ENCODE data around the gene NLRC5. TPM values are rescaled to one million over a fixed set of nuclear protein-coding genes. Genes with fewer than 3 reads are reported as not detected.
A peak's percentile ranks its signal among the peaks of the same experiment; 100 is the strongest.

The NLRC5 gene
- total RNA-seq, 1 donor from 2014 or later: 6.4 TPM

- ATAC-seq (no peak), DNase-seq (ENCODE audit: low spot score) (no peak)
Observed at GRCh38 chr16:57022445-57022844, 33.1 kb downstream of the NLRC5 start.

- DNase-seq (ENCODE audit: low spot score) (no peak), ATAC-seq (no peak)
Observed at GRCh38 chr16:57023541-57024249, 34.3 kb downstream of the NLRC5 start.

- ATAC-seq: no peak
- no peak for DNase-seq (ENCODE audit: low spot score)
Observed at GRCh38 chr16:57024894-57025680, 35.7 kb downstream of the NLRC5 start.

GRCh38 chr16:57025941-57026777, 36.8 kb downstream of the NLRC5 start:
- ATAC-seq (no peak), DNase-seq (ENCODE audit: low spot score) (no peak)

GRCh38 chr16:57026778-57027062, 37.4 kb downstream of the NLRC5 start:
- ATAC-seq (no peak), DNase-seq (ENCODE audit: low spot score) (no peak)

GRCh38 chr16:57027067-57027466, 37.7 kb downstream of the NLRC5 start:
- ATAC-seq: no peak
- DNase-seq (ENCODE audit: low spot score): no peak

- no peak for ATAC-seq
- no peak for DNase-seq (ENCODE audit: low spot score)
Observed at GRCh38 chr16:57028086-57028485, 38.7 kb downstream of the NLRC5 start.

GRCh38 chr16:57029161-57030160, 40.1 kb downstream of the NLRC5 start:
- DNase-seq (ENCODE audit: low spot score) (no peak), ATAC-seq (no peak)

- ATAC-seq: no peak
- DNase-seq (ENCODE audit: low spot score): no peak
Observed at GRCh38 chr16:57030346-57030902, 41.1 kb downstream of the NLRC5 start.

- DNase-seq (ENCODE audit: low spot score) (no peak), ATAC-seq (no peak)
Observed at GRCh38 chr16:57031156-57031555, 41.8 kb downstream of the NLRC5 start.

- no peak for ATAC-seq
- DNase-seq (ENCODE audit: low spot score): no peak
Observed at GRCh38 chr16:57032346-57032745, 43.0 kb downstream of the NLRC5 start.

- DNase-seq (ENCODE audit: low spot score) (no peak), ATAC-seq (no peak)
Observed at GRCh38 chr16:57032931-57033330, 43.6 kb downstream of the NLRC5 start.

GRCh38 chr16:57036315-57036714, 47.0 kb downstream of the NLRC5 start:
- no peak for ATAC-seq

GRCh38 chr16:57036945-57037344, 47.6 kb downstream of the NLRC5 start:
- DNase-seq (ENCODE audit: low spot score): no peak
- ATAC-seq: no peak

More at GRCh38 chr16:57036315-57036714, 47.0 kb downstream of the NLRC5 start:
- no peak for DNase-seq (ENCODE audit: low spot score)

- ATAC-seq (no peak), DNase-seq (ENCODE audit: low spot score) (no peak)
Observed at GRCh38 chr16:57038166-57038565, 48.8 kb downstream of the NLRC5 start.

- ATAC-seq: peak; percentile 31
- no peak for DNase-seq (ENCODE audit: low spot score)
Observed at GRCh38 chr16:57039148-57039812, 49.9 kb downstream of the NLRC5 start.

GRCh38 chr16:57041182-57042156, 52.1 kb downstream of the NLRC5 start:
- DNase-seq (ENCODE audit: low spot score) (no peak), ATAC-seq (no peak)

All from left lobe of liver (tissue), 2 donors.